ENCODE measurements around the gene PARP12.

PARP12 gene

DNA sequence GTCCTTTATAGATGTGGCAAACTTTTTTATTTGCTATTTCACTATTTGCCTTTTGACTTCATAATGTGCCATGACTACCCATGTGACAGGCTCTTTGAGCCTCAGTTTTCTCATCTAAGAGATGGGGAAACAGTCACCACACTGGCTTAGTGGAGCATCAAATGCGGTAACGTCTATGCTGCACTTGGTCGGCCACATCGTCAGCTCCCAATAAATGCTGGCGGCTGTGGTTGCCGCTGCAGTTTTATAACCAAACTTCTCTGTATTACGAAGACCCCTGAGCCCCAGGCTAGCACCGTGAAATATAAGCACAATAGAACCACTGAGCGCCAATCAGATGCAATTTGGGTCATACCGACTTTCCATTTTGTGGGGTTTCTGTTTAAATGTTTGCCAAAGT is 56.2 kb downstream of the PARP12 start:
- Histone ChIP-seq H3K79me2 (ENCODE audit: control insufficient read depth, insufficient read depth, low read length, poor library complexity) (no peaks in the 10 kb centered on the region), H2BK12ac (ENCODE audit: low read length) (no peak overlapping the region), H4K12ac (ENCODE audit: low read depth, low read length) (no peak overlapping the region), H3K18ac (ENCODE audit: low read length) (no peak overlapping the region), H3K23ac (ENCODE audit: low read length) (no peak overlapping the region), H3K27me3 (ENCODE audit: insufficient read depth, low read length) (no peaks in the 10 kb centered on the region), H3K4me3 (ENCODE audit: low read depth, low read length) (no peak overlapping the region), H4K91ac (ENCODE audit: low read depth, low read length) (no peak overlapping the region), H3K4me1 (ENCODE audit: control insufficient read depth in 1 of 2, insufficient read depth in 2 of 2, low read length in 2 of 2) (no peaks in the 10 kb centered on the region), H2BK120ac (ENCODE audit: insufficient read depth, low read length, poor library complexity) (no peak overlapping the region), H3K27ac (ENCODE audit: low read depth, low read length) (no peak overlapping the region), H3K79me1 (ENCODE audit: low read length) (no peaks in the 10 kb centered on the region), H2BK5ac (ENCODE audit: low read depth, low read length, poor library complexity) (no peak overlapping the region), H3K36me3 (ENCODE audit: control insufficient read depth in 1 of 2, insufficient read depth in 2 of 2, low read length in 2 of 2) (no peaks in the 10 kb centered on the region), H3K9ac (ENCODE audit: low read length) (no peak overlapping the region), H3K4ac (ENCODE audit: low read depth, low read length) (no peak overlapping the region), H3K14ac (ENCODE audit: low read length) (no peak overlapping the region), H2AK5ac (ENCODE audit: low read length) (no peak overlapping the region), H3K9me3 (ENCODE audit: insufficient read depth, low read depth, low read length) (peaks cover 1% of the 10 kb centered on the region), H3K4me2 (ENCODE audit: low read length) (no peak overlapping the region), H4K8ac (ENCODE audit: low read depth, low read length) (no peak overlapping the region), H2AFZ (ENCODE audit: insufficient read depth, low read length, poor library complexity) (no peak overlapping the region)
- DNase-seq = no peak
- WGBS (ENCODE audit: extremely low coverage, insufficient coverage, insufficient read length) = no CpG with 5 or more reads among the region's 10 CpGs

GRCh38 chr7:140005754-140006503 is 56.8 kb downstream of the PARP12 start:
- H3K4me2 ChIP-seq (ENCODE audit: low read length) = no peak overlapping the region
- no peak overlapping the region for H3K14ac ChIP-seq (ENCODE audit: low read length)
- H3K4me1 ChIP-seq (ENCODE audit: control insufficient read depth in 1 of 2, insufficient read depth in 2 of 2, low read length in 2 of 2) = no peaks in the 10 kb centered on the region
- H3K27ac ChIP-seq (ENCODE audit: low read depth, low read length) = no peak overlapping the region
- H3K9me3 ChIP-seq (ENCODE audit: insufficient read depth, low read depth, low read length) = peaks cover 1% of the 10 kb centered on the region
- no CpG with 5 or more reads among the region's 13 CpGs for WGBS (ENCODE audit: extremely low coverage, insufficient coverage, insufficient read length)
- no peaks in the 10 kb centered on the region for H3K79me1 ChIP-seq (ENCODE audit: low read length)
- no peaks in the 10 kb centered on the region for H3K79me2 ChIP-seq (ENCODE audit: control insufficient read depth, insufficient read depth, low read length, poor library complexity)
- H4K8ac ChIP-seq (ENCODE audit: low read depth, low read length) = no peak overlapping the region
- peak in 1 of 2 donors; percentile 23 for DNase-seq
- H2AK5ac ChIP-seq (ENCODE audit: low read length) = no peak overlapping the region
- no peaks in the 10 kb centered on the region for H3K27me3 ChIP-seq (ENCODE audit: insufficient read depth, low read length)
- H3K4ac ChIP-seq (ENCODE audit: low read depth, low read length) = no peak overlapping the region
- H3K9ac ChIP-seq (ENCODE audit: low read length) = no peak overlapping the region
- H4K12ac ChIP-seq (ENCODE audit: low read depth, low read length) = no peak overlapping the region
- H2AFZ ChIP-seq (ENCODE audit: insufficient read depth, low read length, poor library complexity) = no peak overlapping the region
- H2BK12ac ChIP-seq (ENCODE audit: low read length) = no peak overlapping the region
- H4K91ac ChIP-seq (ENCODE audit: low read depth, low read length) = no peak overlapping the region
- H2BK5ac ChIP-seq (ENCODE audit: low read depth, low read length, poor library complexity) = no peak overlapping the region
- no peak overlapping the region for H3K18ac ChIP-seq (ENCODE audit: low read length)
- no peaks in the 10 kb centered on the region for H3K36me3 ChIP-seq (ENCODE audit: control insufficient read depth in 1 of 2, insufficient read depth in 2 of 2, low read length in 2 of 2)
- no peak overlapping the region for H3K4me3 ChIP-seq (ENCODE audit: low read depth, low read length)
- H3K23ac ChIP-seq (ENCODE audit: low read length) = no peak overlapping the region
- H2BK120ac ChIP-seq (ENCODE audit: insufficient read depth, low read length, poor library complexity) = no peak overlapping the region

DNA sequence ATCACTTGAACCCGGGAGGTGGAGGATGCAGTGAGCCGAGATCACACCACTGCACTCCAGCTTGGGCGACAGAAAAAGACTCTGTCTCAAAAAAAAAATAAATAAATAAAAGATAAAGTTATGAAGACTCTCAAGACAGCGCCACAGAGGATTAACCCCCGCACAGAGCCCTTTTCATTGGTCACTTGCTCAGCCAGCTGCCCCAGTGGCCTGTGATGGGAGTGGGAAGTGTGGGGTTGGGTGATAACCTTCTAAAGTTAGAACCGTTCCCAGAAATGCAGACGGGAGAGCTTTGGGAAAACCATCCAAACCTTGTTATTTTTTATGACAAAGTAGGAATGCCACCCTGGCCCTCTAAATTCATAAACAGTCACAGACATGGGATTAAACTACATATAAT is 57.4 kb downstream of the PARP12 start:
- H3K79me2 ChIP-seq (ENCODE audit: control insufficient read depth, insufficient read depth, low read length, poor library complexity) = no peaks in the 10 kb centered on the region
- H2BK5ac ChIP-seq (ENCODE audit: low read depth, low read length, poor library complexity) = no peak overlapping the region
- H2AFZ ChIP-seq (ENCODE audit: insufficient read depth, low read length, poor library complexity) = no peak overlapping the region
- WGBS (ENCODE audit: extremely low coverage, insufficient coverage, insufficient read length) = no CpG with 5 or more reads among the region's 7 CpGs
- no peaks in the 10 kb centered on the region for H3K27me3 ChIP-seq (ENCODE audit: insufficient read depth, low read length)
- no peak overlapping the region for H3K4me3 ChIP-seq (ENCODE audit: low read depth, low read length)
- H3K4me1 ChIP-seq (ENCODE audit: control insufficient read depth in 1 of 2, insufficient read depth in 2 of 2, low read length in 2 of 2) = no peaks in the 10 kb centered on the region
- no peak overlapping the region for H4K12ac ChIP-seq (ENCODE audit: low read depth, low read length)
- H3K27ac ChIP-seq (ENCODE audit: low read depth, low read length) = no peak overlapping the region
- no peak overlapping the region for H4K8ac ChIP-seq (ENCODE audit: low read depth, low read length)
- H3K4me2 ChIP-seq (ENCODE audit: low read length) = no peak overlapping the region
- peaks cover 1% of the 10 kb centered on the region for H3K9me3 ChIP-seq (ENCODE audit: insufficient read depth, low read depth, low read length)
- H3K23ac ChIP-seq (ENCODE audit: low read length) = no peak overlapping the region
- H3K79me1 ChIP-seq (ENCODE audit: low read length) = no peaks in the 10 kb centered on the region
- H2BK120ac ChIP-seq (ENCODE audit: insufficient read depth, low read length, poor library complexity) = no peak overlapping the region
- DNase-seq = no peak
- H3K4ac ChIP-seq (ENCODE audit: low read depth, low read length) = no peak overlapping the region
- no peak overlapping the region for H2AK5ac ChIP-seq (ENCODE audit: low read length)
- no peak overlapping the region for H3K18ac ChIP-seq (ENCODE audit: low read length)
- no peak overlapping the region for H3K9ac ChIP-seq (ENCODE audit: low read length)
- no peak overlapping the region for H3K14ac ChIP-seq (ENCODE audit: low read length)
- no peaks in the 10 kb centered on the region for H3K36me3 ChIP-seq (ENCODE audit: control insufficient read depth in 1 of 2, insufficient read depth in 2 of 2, low read length in 2 of 2)
- H2BK12ac ChIP-seq (ENCODE audit: low read length) = no peak overlapping the region
- H4K91ac ChIP-seq (ENCODE audit: low read depth, low read length) = no peak overlapping the region

- no peak overlapping the region for H4K91ac ChIP-seq (ENCODE audit: low read depth, low read length)
- H3K14ac ChIP-seq (ENCODE audit: low read length) = no peak overlapping the region
- no peaks in the 10 kb centered on the region for H3K27me3 ChIP-seq (ENCODE audit: insufficient read depth, low read length)
- no peaks in the 10 kb centered on the region for H3K79me1 ChIP-seq (ENCODE audit: low read length)
- H2BK120ac ChIP-seq (ENCODE audit: insufficient read depth, low read length, poor library complexity) = no peak overlapping the region
- no peak overlapping the region for H3K27ac ChIP-seq (ENCODE audit: low read depth, low read length)
- H2AK5ac ChIP-seq (ENCODE audit: low read length) = no peak overlapping the region
- H3K9me3 ChIP-seq (ENCODE audit: insufficient read depth, low read depth, low read length) = peaks cover 1% of the 10 kb centered on the region
- H2BK12ac ChIP-seq (ENCODE audit: low read length) = no peak overlapping the region
- H3K4ac ChIP-seq (ENCODE audit: low read depth, low read length) = no peak overlapping the region
- WGBS (ENCODE audit: extremely low coverage, insufficient coverage, insufficient read length) = no CpG with 5 or more reads among the region's 6 CpGs
- no peak for DNase-seq
- H4K8ac ChIP-seq (ENCODE audit: low read depth, low read length) = no peak overlapping the region
- no peaks in the 10 kb centered on the region for H3K4me1 ChIP-seq (ENCODE audit: control insufficient read depth in 1 of 2, insufficient read depth in 2 of 2, low read length in 2 of 2)
- no peak overlapping the region for H3K4me2 ChIP-seq (ENCODE audit: low read length)
- no peak overlapping the region for H3K4me3 ChIP-seq (ENCODE audit: low read depth, low read length)
- H3K9ac ChIP-seq (ENCODE audit: low read length) = no peak overlapping the region
- no peak overlapping the region for H4K12ac ChIP-seq (ENCODE audit: low read depth, low read length)
- no peak overlapping the region for H2AFZ ChIP-seq (ENCODE audit: insufficient read depth, low read length, poor library complexity)
- no peak overlapping the region for H3K18ac ChIP-seq (ENCODE audit: low read length)
- no peak overlapping the region for H3K23ac ChIP-seq (ENCODE audit: low read length)
- H3K36me3 ChIP-seq (ENCODE audit: control insufficient read depth in 1 of 2, insufficient read depth in 2 of 2, low read length in 2 of 2) = no peaks in the 10 kb centered on the region
- H3K79me2 ChIP-seq (ENCODE audit: control insufficient read depth, insufficient read depth, low read length, poor library complexity) = no peaks in the 10 kb centered on the region
- H2BK5ac ChIP-seq (ENCODE audit: low read depth, low read length, poor library complexity) = no peak overlapping the region
Observed at GRCh38 chr7:140004672-140005071, 58.1 kb downstream of the PARP12 start.

Data from trophoblast cell (in vitro differentiated cells and primary cell).